Upper lobe of left lung (tissue), 6 donors: ENCODE measurements around the gene FUT8. TPM values are rescaled to one million over a fixed set of nuclear protein-coding genes. Genes with fewer than 3 reads are reported as not detected.

ENCODE experiments used
- ATAC-seq, 2 donors: fragments of 200-7000 bp; cut with Tn5 transposase; one replicate each; pipeline ENCODE4 v1.9.1; 2022; ENCODE audit warnings: mild to moderate bottlenecking in 2 of 2, moderate library complexity in 2 of 2; ENCODE audit not compliant: low FRiP score in 2 of 2
- DNase-seq, 2 donors: peaks; one replicate each; pipeline ENCODE4 v3.0.0-alpha.2; 2019 to 2020
- H3K27ac ChIP-seq, 4 donors: fragments of 200-600 bp; sonication (generic); one replicate each; pipeline ENCODE4 v1.5.1; 2016 to 2019
- H3K27me3 ChIP-seq, 4 donors: fragments of 200-600 bp; sonication (generic); one replicate each; pipeline ENCODE4 v1.5.1; 2017 to 2019
- H3K36me3 ChIP-seq, 4 donors: fragments of 200-600 bp; sonication (generic); one replicate each; pipeline ENCODE4 v1.5.1; 2016 to 2019
- H3K4me1 ChIP-seq, 4 donors: fragments of 200-600 bp; sonication (generic); one replicate each; pipeline ENCODE4 v1.5.1; 2018 to 2019
- H3K4me3 ChIP-seq, 4 donors: fragments of 200-600 bp; sonication (generic); one replicate each; pipeline ENCODE4 v1.5.1; 2017 to 2019; ENCODE audit warnings: mild to moderate bottlenecking in 2 of 4, moderate library complexity in 1 of 4
- H3K9me3 ChIP-seq, 4 donors: fragments of 200-600 bp; sonication (generic); one replicate each; pipeline ENCODE4 v1.5.1; 2018 to 2019
- CTCF ChIP-seq, 6 experiments: fragments of 450-650 bp in 4 of 6; fragments of 200-600 bp in 2 of 6; sonication (generic) in 2 of 6; IDR thresholded peaks; one replicate each; pipeline ENCODE4 v1.5.1; 2016 to 2019; ENCODE audit warnings: antibody characterized with exemption in 6 of 6
- EP300 ChIP-seq, 4 donors: sonication (generic); formaldehyde crosslinking; IDR thresholded peaks; one replicate each; pipeline ENCODE4 v1.5.1; 2017; ENCODE audit warnings: antibody characterized with exemption in 4 of 4, control low read depth in 2 of 4
- POLR2A ChIP-seq, 4 donors: fragments of 450-650 bp; IDR thresholded peaks; one replicate each; pipeline ENCODE4 v1.5.1; 2016 to 2017; ENCODE audit warnings: antibody characterized with exemption in 4 of 4, mild to moderate bottlenecking in 2 of 4
- POLR2AphosphoS5 ChIP-seq, 2 donors: sonication (generic); formaldehyde crosslinking; IDR thresholded peaks; one replicate each; pipeline ENCODE4 v1.5.1; 2017; ENCODE audit warnings: antibody characterized with exemption in 2 of 2
- WGBS, 2 donors: methylation state at CpG; one replicate each; pipeline ENCODE4 v1.1.5; 2017 to 2018; 5-methylcytosine and 5-hydroxymethylcytosine counted together
- total RNA-seq, 6 donors: library from RNA; depleted of rRNA in 4 of 6; stranded (reverse); fragments of >200 nt in 4 of 6; gene quantifications; one replicate each; pipeline versions ENCODE4 v1.1.0 to v1.2.1, GENCODE V29; 2016 to 2021
- donor health status: DM: no; HTN: no; CAD: no; lungs with moderate emphysema.
- donor health status: DM: no; HTN: yes; CAD: no; lungs with severe emphysema.

The FUT8 gene
- total RNA-seq, 6 donors from 2014 or later, result 17.3 to 38.8 (median 29.1) TPM

GRCh38 chr14:65594882-65595237 lies 182.3 kb downstream of the FUT8 start:
- TF ChIP-seq POLR2AphosphoS5 (IDR thresholded peaks at IDR 0.05) (no peak), POLR2A (IDR thresholded peaks at IDR 0.05) (no peak), EP300 (IDR thresholded peaks at IDR 0.05) (no peak), CTCF (IDR thresholded peaks at IDR 0.05) (no peak)
- WGBS, 2 donors, result 88 to 100% methylated on average over 5 of the region's 5 CpGs
- no peak overlapping the region for H3K27ac ChIP-seq
- H3K36me3 ChIP-seq, result no peaks in the 10 kb centered on the region
- H3K27me3 ChIP-seq, result no peaks in the 10 kb centered on the region
- H3K9me3 ChIP-seq, result no peaks in the 10 kb centered on the region
- DNase-seq (no peak), ATAC-seq (no peak)
- peaks cover 0 to 6% (median 0%) of the 10 kb centered on the region in 4 donors for H3K4me1 ChIP-seq
- no peak overlapping the region for H3K4me3 ChIP-seq

DNA sequence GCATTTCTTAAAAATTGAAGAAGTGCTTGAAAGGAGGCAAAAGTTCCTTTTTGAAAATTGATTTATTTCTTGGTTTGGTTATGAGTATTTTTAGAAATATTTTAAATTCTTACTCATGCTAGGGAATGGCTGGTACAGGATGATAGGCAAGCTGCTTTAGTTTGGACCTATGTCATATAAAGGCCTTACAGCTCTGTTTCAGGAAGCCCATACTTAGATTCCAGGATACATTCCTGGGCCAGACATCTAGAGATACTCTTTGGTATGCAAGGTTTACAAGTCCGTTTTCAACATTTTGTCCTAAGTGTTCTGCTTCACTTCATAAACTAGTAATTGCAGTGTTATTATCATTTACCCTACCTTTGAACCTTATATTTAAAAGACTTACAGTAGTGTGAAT lies 186.8 kb downstream of the FUT8 start:
- WGBS, 2 donors, result 0 to 40% methylated on average over 1 of the region's 1 CpG
- Histone ChIP-seq H3K27ac (no peak overlapping the region), H3K4me3 (no peak overlapping the region), H3K9me3 (no peaks in the 10 kb centered on the region), H3K4me1 (peaks cover 0 to under 1% (median 0%) of the 10 kb centered on the region in 4 donors), H3K36me3 (no peaks in the 10 kb centered on the region), H3K27me3 (no peaks in the 10 kb centered on the region)
- TF ChIP-seq CTCF (IDR thresholded peaks at IDR 0.05) (no peak), POLR2AphosphoS5 (IDR thresholded peaks at IDR 0.05) (no peak), EP300 (IDR thresholded peaks at IDR 0.05) (no peak), POLR2A (IDR thresholded peaks at IDR 0.05) (no peak)
- no peak for DNase-seq
- no peak for ATAC-seq

DNA sequence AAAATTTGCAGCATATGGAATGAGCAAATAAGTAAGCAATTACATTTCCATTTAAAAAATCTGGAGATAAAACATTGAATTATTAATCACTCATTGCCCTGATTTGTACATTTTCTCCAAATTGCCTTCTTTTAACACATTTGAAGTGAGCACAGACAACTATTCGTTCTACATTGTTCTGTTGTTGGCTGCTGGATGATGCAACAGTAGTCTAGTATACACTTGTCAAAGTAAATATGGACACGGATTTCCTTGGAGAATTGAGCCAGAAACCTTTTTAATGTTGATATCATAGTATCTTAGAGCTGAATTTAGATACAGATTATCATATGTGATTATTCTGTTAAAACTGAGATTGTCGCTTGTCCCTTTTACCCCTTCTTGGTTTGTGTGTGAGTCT lies 188.2 kb downstream of the FUT8 start:
- DNase-seq, result no peak
- no peak overlapping the region for H3K27ac ChIP-seq
- 66 to 70% methylated on average over 3 of the region's 3 CpGs for WGBS, 2 donors
- H3K27me3 ChIP-seq, result no peaks in the 10 kb centered on the region
- no peak overlapping the region for H3K4me3 ChIP-seq
- no peaks in the 10 kb centered on the region for H3K9me3 ChIP-seq
- ATAC-seq, result no peak
- TF ChIP-seq POLR2A (IDR thresholded peaks at IDR 0.05) (no peak), CTCF (IDR thresholded peaks at IDR 0.05) (no peak), POLR2AphosphoS5 (IDR thresholded peaks at IDR 0.05) (no peak), EP300 (IDR thresholded peaks at IDR 0.05) (no peak)
- H3K4me1 ChIP-seq, result no peaks in the 10 kb centered on the region
- H3K36me3 ChIP-seq, result no peaks in the 10 kb centered on the region

GRCh38 chr14:65604535-65604934 lies 192.0 kb downstream of the FUT8 start:
- TF ChIP-seq EP300 (IDR thresholded peaks at IDR 0.05) (no peak), POLR2A (IDR thresholded peaks at IDR 0.05) (no peak), CTCF (IDR thresholded peaks at IDR 0.05) (no peak), POLR2AphosphoS5 (IDR thresholded peaks at IDR 0.05) (no peak)
- Histone ChIP-seq H3K27me3 (no peaks in the 10 kb centered on the region), H3K4me1 (no peaks in the 10 kb centered on the region), H3K4me3 (no peak overlapping the region), H3K9me3 (no peaks in the 10 kb centered on the region), H3K27ac (no peak overlapping the region), H3K36me3 (no peaks in the 10 kb centered on the region)
- no peak for ATAC-seq
- no peak for DNase-seq

GRCh38 chr14:65604936-65605335 lies 192.4 kb downstream of the FUT8 start:
- no peak for DNase-seq
- 44 to 75% methylated on average over 2 of the region's 2 CpGs for WGBS, 2 donors
- Histone ChIP-seq H3K27me3 (no peaks in the 10 kb centered on the region), H3K4me3 (no peak overlapping the region), H3K4me1 (no peaks in the 10 kb centered on the region), H3K9me3 (no peaks in the 10 kb centered on the region), H3K27ac (no peak overlapping the region), H3K36me3 (no peaks in the 10 kb centered on the region)
- ATAC-seq, result no peak
- TF ChIP-seq CTCF (IDR thresholded peaks at IDR 0.05), result no peak
